Breast epithelium (tissue), 3 donors: ENCODE results near the gene LRRC9.

ENCODE experiments used
- POLR2AphosphoS5 ChIP-seq, 3 donors: sonication (generic); formaldehyde crosslinking; IDR thresholded peaks; one replicate each; pipeline ENCODE4 v1.6.1; 2017; ENCODE audit warnings: antibody characterized with exemption in 3 of 3
- TF ChIP-seq, protein P1 (sequence below), 3 donors: fragments of 450-650 bp; IDR thresholded peaks; one replicate each; pipeline ENCODE4 v1.5.1; 2016 to 2017; ENCODE audit warnings: antibody characterized with exemption in 3 of 3, mild to moderate bottlenecking in 3 of 3, moderate library complexity in 3 of 3

DNA sequence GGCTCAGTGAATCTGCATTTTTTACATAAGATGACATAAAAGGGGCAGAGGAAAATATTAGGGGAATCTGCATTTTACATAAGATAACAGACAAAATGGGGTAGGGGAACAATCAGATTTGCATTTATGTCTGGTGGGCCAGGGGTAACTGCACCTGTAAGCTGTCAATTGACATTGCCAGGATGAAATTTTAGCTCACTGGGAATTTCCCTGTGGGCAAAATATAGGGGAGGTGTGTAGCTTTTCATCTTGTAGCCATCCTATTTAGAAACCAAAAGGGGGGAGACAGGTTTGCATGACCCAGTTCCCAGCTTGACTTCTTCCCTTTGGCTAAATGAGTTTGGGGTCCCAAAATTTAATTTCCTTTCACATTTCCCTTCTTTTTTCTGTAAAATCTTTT, 175.3 kb downstream of the LRRC9 start:
- TF ChIP-seq, protein P1, sequence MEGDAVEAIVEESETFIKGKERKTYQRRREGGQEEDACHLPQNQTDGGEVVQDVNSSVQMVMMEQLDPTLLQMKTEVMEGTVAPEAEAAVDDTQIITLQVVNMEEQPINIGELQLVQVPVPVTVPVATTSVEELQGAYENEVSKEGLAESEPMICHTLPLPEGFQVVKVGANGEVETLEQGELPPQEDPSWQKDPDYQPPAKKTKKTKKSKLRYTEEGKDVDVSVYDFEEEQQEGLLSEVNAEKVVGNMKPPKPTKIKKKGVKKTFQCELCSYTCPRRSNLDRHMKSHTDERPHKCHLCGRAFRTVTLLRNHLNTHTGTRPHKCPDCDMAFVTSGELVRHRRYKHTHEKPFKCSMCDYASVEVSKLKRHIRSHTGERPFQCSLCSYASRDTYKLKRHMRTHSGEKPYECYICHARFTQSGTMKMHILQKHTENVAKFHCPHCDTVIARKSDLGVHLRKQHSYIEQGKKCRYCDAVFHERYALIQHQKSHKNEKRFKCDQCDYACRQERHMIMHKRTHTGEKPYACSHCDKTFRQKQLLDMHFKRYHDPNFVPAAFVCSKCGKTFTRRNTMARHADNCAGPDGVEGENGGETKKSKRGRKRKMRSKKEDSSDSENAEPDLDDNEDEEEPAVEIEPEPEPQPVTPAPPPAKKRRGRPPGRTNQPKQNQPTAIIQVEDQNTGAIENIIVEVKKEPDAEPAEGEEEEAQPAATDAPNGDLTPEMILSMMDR (IDR thresholded peaks at IDR 0.05), result no peak
- no peak for TF ChIP-seq POLR2AphosphoS5 (IDR thresholded peaks at IDR 0.05)
